ENCODE measurements around the gene LRRK2. TPM values are rescaled to one million over a fixed set of nuclear protein-coding genes. Genes with fewer than 3 reads are reported as not detected.

The LRRK2 gene
- total RNA-seq, 3 donors from 2014 or later = 11.1 to 30.9 (median 13.5) TPM

DNA sequence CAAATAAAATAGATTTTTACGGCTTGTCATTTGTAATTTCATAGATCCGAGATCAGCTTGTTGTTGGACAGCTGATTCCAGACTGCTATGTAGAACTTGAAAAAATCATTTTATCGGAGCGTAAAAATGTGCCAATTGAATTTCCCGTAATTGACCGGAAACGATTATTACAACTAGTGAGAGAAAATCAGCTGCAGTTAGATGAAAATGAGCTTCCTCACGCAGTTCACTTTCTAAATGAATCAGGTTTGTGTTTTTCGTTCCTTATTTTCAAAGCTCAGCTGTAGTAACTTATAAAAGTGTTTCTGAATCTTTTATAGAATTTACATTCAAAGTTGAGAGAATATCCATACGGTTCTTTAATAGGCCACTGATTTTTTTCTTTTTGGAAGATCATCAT lies 89.1 kb downstream of the LRRK2 start:
- no peak for TF ChIP-seq POLR2A (IDR thresholded peaks at IDR 0.05)
- no peak for TF ChIP-seq POLR2AphosphoS5 (IDR thresholded peaks at IDR 0.05)
- TF ChIP-seq, protein P1, sequence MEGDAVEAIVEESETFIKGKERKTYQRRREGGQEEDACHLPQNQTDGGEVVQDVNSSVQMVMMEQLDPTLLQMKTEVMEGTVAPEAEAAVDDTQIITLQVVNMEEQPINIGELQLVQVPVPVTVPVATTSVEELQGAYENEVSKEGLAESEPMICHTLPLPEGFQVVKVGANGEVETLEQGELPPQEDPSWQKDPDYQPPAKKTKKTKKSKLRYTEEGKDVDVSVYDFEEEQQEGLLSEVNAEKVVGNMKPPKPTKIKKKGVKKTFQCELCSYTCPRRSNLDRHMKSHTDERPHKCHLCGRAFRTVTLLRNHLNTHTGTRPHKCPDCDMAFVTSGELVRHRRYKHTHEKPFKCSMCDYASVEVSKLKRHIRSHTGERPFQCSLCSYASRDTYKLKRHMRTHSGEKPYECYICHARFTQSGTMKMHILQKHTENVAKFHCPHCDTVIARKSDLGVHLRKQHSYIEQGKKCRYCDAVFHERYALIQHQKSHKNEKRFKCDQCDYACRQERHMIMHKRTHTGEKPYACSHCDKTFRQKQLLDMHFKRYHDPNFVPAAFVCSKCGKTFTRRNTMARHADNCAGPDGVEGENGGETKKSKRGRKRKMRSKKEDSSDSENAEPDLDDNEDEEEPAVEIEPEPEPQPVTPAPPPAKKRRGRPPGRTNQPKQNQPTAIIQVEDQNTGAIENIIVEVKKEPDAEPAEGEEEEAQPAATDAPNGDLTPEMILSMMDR (IDR thresholded peaks at IDR 0.05) = no peak
- Histone ChIP-seq H3K4me3 (no peak overlapping the region), H3K27me3 (no peaks in the 10 kb centered on the region), H3K9me3 (no peaks in the 10 kb centered on the region), H3K4me1 (no peaks in the 10 kb centered on the region), H3K36me3 (no peaks in the 10 kb centered on the region), H3K27ac (no peak overlapping the region)
- DNase-seq (ENCODE audit: low spot score in 2 of 2) = no peak
- intact Hi-C loops (cut with DNase I; ENCODE audit: low total_unique reads) = no loop called here

DNA sequence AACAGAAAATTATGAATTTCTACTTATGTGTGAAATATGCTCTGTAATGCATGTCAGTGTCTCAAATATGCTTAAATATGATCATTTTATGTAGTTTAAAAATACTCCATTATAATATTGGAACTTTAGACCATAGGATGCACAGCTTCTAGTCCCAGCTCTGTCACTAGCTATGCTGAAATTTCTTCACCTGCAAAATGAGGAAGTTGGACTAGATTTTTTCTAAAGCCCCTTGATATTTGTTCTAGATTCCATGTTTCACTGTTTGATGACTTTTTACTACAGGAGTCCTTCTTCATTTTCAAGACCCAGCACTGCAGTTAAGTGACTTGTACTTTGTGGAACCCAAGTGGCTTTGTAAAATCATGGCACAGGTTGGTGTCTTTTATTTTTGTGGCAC lies 90.1 kb downstream of the LRRK2 start:
- no peaks in the 10 kb centered on the region for H3K27me3 ChIP-seq
- H3K36me3 ChIP-seq = no peaks in the 10 kb centered on the region
- DNase-seq (ENCODE audit: low spot score in 2 of 2) = no peak
- H3K27ac ChIP-seq = no peak overlapping the region
- TF ChIP-seq POLR2AphosphoS5 (IDR thresholded peaks at IDR 0.05) (no peak), POLR2A (IDR thresholded peaks at IDR 0.05) (no peak)
- TF ChIP-seq, protein P1 (IDR thresholded peaks at IDR 0.05) = no peak
- no peaks in the 10 kb centered on the region for H3K9me3 ChIP-seq
- no peak overlapping the region for H3K4me3 ChIP-seq
- intact Hi-C loops (cut with DNase I; ENCODE audit: low total_unique reads) = no loop called here
- no peaks in the 10 kb centered on the region for H3K4me1 ChIP-seq

DNA sequence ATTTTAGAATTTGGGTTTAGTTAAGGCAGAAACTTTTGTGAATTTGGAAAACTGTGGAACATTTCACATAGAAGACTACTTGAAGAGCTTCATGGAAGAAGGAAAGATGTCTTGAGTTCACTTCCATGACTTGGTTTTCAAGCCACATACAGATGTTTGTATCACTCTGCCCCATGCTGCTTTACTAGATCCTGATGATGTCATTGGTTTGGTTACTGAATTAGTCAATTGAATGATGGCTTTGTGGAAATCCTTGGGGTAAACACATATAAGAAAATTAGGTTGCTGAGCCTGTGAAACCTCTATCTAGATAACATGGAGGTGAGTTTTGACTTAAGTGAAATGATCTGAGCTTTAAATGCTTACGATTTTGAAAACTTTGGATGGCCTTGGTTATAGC lies 90.6 kb downstream of the LRRK2 start:
- intact Hi-C loops (cut with DNase I; ENCODE audit: low total_unique reads) = no loop called here
- Histone ChIP-seq H3K9me3 (no peaks in the 10 kb centered on the region), H3K27me3 (no peaks in the 10 kb centered on the region), H3K36me3 (no peaks in the 10 kb centered on the region), H3K27ac (no peak overlapping the region), H3K4me1 (no peaks in the 10 kb centered on the region), H3K4me3 (no peak overlapping the region)
- TF ChIP-seq, protein P1 (IDR thresholded peaks at IDR 0.05) = no peak
- no peak for TF ChIP-seq POLR2AphosphoS5 (IDR thresholded peaks at IDR 0.05)
- no peak for TF ChIP-seq POLR2A (IDR thresholded peaks at IDR 0.05)
- no peak for DNase-seq (ENCODE audit: low spot score in 2 of 2)

DNA sequence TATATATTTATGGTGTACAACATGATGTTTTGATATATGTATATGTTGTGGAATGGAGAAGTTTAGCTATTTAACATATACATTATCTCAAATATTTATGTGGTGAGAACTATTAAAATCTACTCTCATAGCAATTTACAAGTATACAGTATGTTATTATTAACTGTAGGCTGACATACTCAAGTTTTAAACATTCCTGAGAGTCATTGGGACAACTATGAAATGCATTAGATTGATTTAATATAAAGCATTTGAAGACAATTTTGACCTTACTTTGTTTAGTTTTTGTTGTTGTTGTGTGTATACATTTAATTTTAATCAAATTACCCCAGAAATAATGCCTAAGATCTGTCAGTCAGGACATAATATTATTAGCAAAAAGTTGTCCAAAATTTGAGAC lies 99.5 kb downstream of the LRRK2 start:
- Histone ChIP-seq H3K4me1 (no peaks in the 10 kb centered on the region), H3K27me3 (no peaks in the 10 kb centered on the region), H3K9me3 (no peaks in the 10 kb centered on the region), H3K27ac (no peak overlapping the region), H3K4me3 (no peak overlapping the region), H3K36me3 (peaks cover 5% of the 10 kb centered on the region)
- no peak for DNase-seq (ENCODE audit: low spot score in 2 of 2)
- intact Hi-C loops (cut with DNase I; ENCODE audit: low total_unique reads) = no loop called here
- no peak for TF ChIP-seq POLR2AphosphoS5 (IDR thresholded peaks at IDR 0.05)
- TF ChIP-seq, protein P1 (IDR thresholded peaks at IDR 0.05) = no peak
- TF ChIP-seq POLR2A (IDR thresholded peaks at IDR 0.05) = no peak

DNA sequence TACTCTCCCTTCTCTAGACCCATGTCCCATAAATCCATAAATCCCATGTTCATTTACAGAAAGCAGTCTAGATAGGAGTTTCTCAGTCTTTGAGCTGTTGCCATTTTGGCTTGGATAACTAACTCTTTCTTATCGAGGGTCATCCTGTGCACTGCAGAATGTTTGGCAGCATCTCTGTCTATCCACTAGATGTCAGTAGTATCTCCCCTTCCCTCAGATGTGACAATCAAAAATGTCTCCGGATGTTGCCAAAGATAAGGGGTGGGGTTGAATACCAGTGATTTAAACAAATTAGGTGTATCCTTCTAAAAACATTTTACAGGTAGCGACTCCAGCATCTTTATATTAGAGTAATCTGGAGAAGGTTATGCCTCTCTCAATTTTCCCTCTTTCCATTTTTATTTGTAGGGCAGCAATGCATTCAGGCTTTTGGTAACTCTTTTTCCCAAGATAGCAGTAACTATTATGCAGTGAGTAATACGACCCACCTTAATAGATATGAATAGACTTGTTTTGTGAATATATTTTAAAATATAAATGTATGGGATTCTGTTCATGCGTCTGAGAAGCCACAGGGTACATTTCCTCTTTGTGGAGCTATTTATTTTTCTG lies 100.7 kb downstream of the LRRK2 start:
- H3K27ac ChIP-seq = no peak overlapping the region
- intact Hi-C loops (cut with DNase I; ENCODE audit: low total_unique reads) = loop anchor here (5.0 kb wide), 1 partner anchor 337 kb away; no protein-coding TSS in a partner anchor
- DNase-seq (ENCODE audit: low spot score in 2 of 2) = no peak
- no peaks in the 10 kb centered on the region for H3K27me3 ChIP-seq
- H3K9me3 ChIP-seq = peaks cover 0 to 2% of the 10 kb centered on the region in 2 donors
- no peak overlapping the region for H3K4me3 ChIP-seq
- no peaks in the 10 kb centered on the region for H3K4me1 ChIP-seq
- peaks cover 5% of the 10 kb centered on the region for H3K36me3 ChIP-seq
- TF ChIP-seq POLR2AphosphoS5 (IDR thresholded peaks at IDR 0.05) = no peak
- TF ChIP-seq POLR2A (IDR thresholded peaks at IDR 0.05) = no peak
- TF ChIP-seq, protein P1 (IDR thresholded peaks at IDR 0.05) = no peak
